HK-2 (cell line): ENCODE data around the gene NACAD.

ENCODE experiments used
- DNase-seq: peaks from one replicate; pipeline ENCODE4 v3.0.0-alpha.2; 2018; ENCODE audit not compliant: unreplicated experiment

Gene NACAD, protein sequence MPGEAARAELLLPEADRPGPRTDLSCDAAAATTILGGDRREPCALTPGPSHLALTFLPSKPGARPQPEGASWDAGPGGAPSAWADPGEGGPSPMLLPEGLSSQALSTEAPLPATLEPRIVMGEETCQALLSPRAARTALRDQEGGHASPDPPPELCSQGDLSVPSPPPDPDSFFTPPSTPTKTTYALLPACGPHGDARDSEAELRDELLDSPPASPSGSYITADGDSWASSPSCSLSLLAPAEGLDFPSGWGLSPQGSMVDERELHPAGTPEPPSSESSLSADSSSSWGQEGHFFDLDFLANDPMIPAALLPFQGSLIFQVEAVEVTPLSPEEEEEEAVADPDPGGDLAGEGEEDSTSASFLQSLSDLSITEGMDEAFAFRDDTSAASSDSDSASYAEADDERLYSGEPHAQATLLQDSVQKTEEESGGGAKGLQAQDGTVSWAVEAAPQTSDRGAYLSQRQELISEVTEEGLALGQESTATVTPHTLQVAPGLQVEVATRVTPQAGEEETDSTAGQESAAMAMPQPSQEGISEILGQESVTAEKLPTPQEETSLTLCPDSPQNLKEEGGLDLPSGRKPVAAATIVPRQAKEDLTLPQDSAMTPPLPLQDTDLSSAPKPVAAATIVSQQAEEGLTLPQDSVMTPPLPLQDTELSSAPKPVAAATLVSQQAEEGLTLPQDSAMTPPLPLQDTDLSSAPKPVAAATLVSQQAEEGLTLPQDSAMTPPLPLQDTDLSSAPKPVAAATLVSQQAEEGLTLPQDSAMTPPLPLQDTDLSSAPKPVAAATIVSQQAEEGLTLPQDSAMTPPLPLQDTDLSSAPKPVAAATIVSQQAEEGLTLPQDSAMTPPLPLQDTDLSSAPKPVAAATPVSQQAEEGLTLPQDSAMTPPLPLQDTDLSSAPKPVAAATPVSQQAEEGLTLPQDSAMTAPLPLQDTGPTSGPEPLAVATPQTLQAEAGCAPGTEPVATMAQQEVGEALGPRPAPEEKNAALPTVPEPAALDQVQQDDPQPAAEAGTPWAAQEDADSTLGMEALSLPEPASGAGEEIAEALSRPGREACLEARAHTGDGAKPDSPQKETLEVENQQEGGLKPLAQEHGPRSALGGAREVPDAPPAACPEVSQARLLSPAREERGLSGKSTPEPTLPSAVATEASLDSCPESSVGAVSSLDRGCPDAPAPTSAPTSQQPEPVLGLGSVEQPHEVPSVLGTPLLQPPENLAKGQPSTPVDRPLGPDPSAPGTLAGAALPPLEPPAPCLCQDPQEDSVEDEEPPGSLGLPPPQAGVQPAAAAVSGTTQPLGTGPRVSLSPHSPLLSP (N-terminal part only)

GRCh38 chr7:45088821-45089340 lies at the start of gene NACAD:
NACAD (minus strand) TSS chr7:45088969; CDS start chr7:45088894, 75 bp downstream.
- no peak for DNase-seq

DNA sequence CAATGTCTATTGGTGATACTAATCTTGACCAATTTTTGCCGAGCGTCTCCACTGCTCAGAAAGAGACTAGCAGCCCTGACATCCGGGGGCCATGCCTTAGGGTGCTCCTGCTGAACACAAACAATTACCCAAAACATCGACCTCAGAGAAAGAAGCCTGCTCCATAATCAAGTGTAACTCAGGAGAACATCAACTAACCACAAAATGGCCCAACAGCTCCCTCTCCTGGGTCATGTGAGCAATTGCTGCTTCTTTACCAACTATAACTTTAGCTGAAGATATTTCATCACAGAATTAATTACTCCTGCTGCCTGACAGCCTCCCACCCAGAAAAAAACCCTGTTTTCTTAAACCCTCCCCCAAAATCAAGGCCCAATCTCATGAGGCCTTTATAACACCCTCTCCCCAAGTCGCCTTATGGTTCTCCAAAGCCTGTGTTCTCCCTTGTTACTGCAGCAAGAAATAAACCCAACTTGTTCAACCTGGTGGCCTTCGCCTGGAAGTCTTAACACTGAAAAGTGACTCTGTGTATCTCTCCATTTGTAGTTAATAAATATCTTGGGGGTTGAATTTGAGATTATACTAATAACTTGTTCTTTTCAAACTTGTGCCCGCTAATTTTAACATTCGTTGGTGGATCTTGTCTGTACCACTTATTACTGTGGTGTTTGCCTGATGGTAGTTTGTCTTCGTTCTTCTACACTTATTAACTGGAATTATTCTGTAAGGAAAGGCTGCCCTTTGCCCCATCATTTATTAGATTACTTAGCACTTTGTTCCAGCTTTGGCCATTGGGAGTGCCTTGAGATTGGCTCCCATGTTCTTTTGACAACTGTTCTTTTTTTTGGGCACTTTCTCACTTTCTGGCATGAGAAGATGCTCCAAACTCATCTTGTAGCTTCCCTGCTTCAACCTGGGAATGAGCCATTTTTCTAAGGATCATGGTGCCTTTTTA lies 47.6 kb upstream of the NACAD start:
- peak; percentile 47 for DNase-seq

GRCh38 chr7:45133877-45134276 lies 45.1 kb upstream of the NACAD start:
- DNase-seq = no peak

DNA sequence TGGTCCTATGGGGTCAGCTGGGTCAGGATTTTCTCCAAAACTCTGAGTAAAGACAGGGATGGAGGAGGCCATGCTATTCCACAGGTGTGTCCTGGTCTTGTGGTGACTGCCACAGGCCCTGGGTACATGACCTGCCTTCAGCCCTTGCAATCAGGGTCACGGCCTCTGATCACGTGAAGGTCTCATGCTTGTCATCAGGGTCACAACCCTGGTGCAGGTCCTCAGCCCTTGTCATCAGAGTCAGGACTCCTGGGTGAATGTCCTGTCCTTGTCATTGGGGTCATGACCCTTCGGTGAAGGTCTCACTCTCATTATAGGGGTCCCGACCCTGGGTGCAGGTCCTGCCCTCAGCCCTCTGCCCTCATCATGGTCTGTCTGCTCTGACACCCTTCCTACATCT lies 44.6 kb upstream of the NACAD start:
- DNase-seq = no peak

- DNase-seq = no peak
These were observed 44.0 kb upstream of the NACAD start for GRCh38 chr7:45132708-45133320.

GRCh38 chr7:45131891-45132290 lies 43.1 kb upstream of the NACAD start:
- DNase-seq = no peak

GRCh38 chr7:45130910-45131309 lies 42.1 kb upstream of the NACAD start:
- DNase-seq = no peak

GRCh38 chr7:45129906-45130305 lies 41.1 kb upstream of the NACAD start:
- DNase-seq = no peak

DNA sequence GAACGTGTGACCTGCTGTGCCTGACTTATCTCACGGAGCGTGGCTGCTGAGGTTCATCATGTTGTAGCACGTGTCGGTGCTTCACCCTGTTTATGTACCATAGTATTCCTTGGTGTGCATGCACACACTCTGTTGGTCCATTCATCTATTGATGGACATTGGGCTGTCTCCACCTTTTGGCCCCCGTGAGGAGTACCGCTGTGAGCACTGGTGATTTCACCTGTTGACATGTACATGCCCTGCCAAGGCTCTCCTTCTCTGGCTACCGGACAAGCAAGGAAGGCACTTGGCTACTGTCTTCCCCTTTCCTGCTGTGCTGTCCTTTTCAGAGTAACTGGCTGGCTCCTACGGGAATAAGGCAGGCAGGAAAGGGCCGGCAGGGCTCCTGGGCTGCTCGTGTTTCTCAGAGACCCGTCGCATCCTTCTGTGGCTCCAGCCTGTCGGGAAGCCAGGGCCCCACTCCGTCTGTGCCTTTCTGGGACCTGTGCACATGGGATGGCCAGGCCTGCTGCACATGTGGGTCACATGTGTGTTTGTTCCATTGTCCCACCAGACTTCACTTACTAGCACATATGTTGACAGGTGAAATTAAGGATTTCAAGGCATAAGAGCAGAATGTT lies 40.5 kb upstream of the NACAD start:
- DNase-seq = no peak

DNA sequence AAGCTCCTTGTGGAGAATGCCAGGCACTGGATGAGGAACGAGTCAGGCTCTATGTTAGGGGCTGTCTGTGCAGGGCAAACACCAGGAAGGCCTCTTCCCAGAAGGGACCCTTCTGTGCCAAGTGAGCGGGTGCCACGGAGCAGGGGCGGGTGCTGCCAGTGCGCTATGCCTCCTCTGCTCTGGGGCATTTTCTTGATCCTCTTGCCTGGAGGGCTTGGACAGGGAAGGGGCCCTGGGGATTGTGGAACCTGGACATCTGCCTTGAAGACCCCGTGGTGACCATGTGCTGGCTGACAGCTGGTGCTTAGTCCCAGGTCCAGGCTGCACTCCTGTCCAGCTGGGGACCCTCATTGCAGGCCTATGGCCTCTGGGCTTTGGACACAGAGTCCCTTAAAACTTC lies 38.2 kb upstream of the NACAD start:
- no peak for DNase-seq

GRCh38 chr7:45126201-45126600 lies 37.4 kb upstream of the NACAD start:
- no peak for DNase-seq

- DNase-seq = no peak
These were observed 36.6 kb upstream of the NACAD start for GRCh38 chr7:45125193-45125904.

DNA sequence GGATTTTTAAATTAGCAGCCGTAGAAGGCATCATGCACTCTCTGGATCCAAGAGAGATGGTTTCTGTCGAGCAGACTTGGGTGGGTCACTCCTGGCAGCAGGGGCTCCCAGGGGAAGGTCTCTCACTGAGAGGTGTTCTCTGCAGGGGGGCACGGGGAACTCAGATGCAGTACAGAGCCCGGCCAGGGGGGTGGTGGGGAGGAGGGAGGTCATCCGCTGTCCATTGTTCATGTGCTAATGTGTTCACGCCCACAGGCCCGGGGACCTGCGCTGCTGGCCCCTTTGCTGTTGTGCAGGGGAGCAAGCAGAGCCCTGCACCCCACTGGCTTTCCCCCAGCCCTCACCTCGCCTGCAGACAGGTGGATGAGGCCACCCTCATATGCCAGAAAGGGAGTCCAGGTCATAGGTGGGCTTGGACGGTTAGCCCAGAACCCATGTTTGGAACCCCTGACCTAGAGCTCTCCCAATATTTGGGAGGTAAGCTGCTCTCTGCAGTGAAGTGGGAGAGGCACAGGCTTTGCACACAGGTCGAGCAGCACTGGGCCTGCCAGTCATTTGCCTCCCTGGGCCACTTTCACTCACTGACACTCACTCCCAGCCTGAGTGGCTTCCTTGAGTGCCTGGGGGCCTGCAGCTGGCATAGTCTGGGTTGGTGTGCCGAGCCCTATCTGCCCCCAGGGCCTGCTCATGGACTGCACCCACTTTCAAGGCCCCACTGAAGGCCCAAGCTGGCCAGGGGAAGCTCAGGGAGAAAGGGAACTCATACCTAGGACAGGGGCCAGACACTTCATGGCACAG lies 35.3 kb upstream of the NACAD start:
- no peak for DNase-seq

DNA sequence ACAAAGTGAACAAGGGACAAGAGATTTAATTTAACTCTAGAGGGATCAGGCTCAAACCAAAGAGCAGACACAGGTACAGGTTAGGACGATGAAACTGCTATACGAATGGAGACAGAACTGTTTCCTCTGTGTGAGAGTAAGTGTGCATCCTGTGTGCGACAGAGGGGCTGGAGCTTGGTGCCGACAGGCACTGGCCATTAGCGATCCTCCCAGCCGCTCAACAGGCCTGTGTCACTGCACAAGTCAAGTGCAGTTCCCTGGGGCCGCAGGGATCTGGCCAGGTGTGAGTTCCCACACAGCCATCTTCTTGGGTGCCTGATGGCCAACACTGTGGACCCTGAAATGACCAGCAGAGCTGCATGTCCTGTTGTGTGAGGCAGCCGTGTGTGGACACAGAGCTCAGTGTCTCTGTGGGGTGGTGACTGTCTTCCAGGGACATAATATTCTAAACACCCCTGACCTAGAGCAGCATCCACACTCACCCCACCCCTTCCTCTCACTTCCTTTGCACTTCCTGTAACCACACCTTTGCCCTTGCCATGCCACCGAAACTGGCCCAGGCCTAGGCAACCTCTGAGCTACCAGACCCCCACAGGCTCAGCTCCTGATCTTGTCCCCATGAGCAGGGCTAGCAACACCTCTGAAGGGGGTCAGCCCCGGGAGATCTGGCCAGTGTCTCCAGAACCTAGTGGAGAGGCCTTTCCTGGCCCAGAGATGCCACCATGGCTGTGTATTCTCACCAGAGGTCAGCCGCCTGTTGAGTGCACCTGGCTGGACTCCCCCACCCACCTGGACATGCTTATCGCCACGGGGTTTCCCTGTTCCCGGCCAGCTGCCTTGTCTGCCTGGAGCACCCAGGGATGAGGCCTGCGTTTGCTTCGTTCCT lies 34.4 kb upstream of the NACAD start:
- no peak for DNase-seq

- no peak for DNase-seq
These were observed 30.8 kb upstream of the NACAD start for GRCh38 chr7:45119550-45119949.

- no peak for DNase-seq
These were observed 30.1 kb upstream of the NACAD start for GRCh38 chr7:45118889-45119331.

DNA sequence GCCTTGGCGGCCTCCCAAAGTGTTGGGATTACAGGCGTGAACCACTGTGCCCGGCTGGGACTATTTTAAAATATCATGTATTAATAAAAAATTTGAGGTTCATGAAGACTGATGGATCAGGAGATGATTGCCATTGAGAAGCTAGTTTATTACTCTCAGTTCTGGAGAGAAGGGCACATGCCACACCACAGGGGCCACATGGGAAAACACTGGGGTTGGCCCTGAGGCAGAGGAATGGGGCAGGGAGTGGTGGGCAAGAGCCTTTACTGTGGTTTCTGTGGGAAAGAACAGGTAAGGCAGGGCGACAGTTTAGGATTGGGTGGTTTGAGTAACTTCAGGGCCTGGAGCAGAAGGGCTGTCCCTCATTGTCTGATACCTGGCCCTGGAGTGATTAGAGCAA lies 29.5 kb upstream of the NACAD start:
- DNase-seq = no peak
